ENCODE data around the gene ZBTB46.

The ZBTB46 gene

DNA sequence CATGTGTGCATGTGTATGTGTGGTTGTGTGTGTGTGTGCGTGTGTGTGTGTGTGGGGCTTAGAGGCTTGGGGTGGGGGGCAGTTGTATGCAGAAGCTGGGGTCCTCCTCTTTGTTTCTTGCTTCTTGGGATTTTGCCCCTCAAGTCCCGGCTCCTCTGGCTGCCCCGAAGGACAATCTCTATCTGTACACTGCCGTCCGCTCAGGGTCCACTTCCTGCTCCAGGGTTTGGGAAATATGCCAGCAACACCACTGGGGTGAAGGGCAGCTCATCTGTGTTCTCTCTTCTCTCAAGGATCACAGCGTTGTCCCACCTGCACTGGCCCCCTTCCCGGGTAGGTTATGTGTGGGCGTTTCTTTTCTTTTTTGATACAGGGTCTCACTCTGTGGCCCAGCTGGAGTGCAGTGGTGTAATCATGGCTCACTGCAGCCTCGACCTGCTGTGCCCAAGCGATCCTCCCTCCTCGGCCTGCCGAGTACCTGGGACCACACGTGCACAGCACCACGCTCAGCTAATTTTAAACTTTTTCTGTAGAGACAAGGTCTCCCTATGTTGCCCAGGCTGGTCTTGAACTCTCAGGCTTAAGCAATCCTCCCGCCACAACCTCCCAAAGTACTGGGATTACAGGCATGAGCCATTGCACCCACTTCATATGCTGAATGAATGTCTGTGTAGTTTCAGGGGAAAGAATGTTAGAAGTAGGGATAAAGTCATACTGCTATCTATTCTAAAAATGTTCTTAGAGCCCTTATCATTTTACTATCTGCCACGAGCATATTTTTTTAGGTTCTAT, 65.8 kb downstream of the ZBTB46 start:
- no peak for TF ChIP-seq CTCF (IDR thresholded peaks at IDR 0.05; ENCODE audit: extremely low read depth, missing control alignments)
- DNase-seq (ENCODE audit: low spot score) = no peak

- no peak for TF ChIP-seq CTCF (IDR thresholded peaks at IDR 0.05; ENCODE audit: extremely low read depth, missing control alignments)
- no peak for DNase-seq (ENCODE audit: low spot score)
Measured at GRCh38 chr20:63759377-63759901, 71.6 kb downstream of the ZBTB46 start.

- DNase-seq (ENCODE audit: low spot score) = no peak
- TF ChIP-seq CTCF (IDR thresholded peaks at IDR 0.05; ENCODE audit: extremely low read depth, missing control alignments) = no peak
Measured at GRCh38 chr20:63758152-63758551, 72.9 kb downstream of the ZBTB46 start.

GRCh38 chr20:63756648-63756991, 74.4 kb downstream of the ZBTB46 start:
- TF ChIP-seq CTCF (IDR thresholded peaks at IDR 0.05; ENCODE audit: extremely low read depth, missing control alignments) = no peak
- no peak for DNase-seq (ENCODE audit: low spot score)

- no peak for TF ChIP-seq CTCF (IDR thresholded peaks at IDR 0.05; ENCODE audit: extremely low read depth, missing control alignments)
- DNase-seq (ENCODE audit: low spot score) = no peak
Measured at GRCh38 chr20:63755933-63756647, 75.0 kb downstream of the ZBTB46 start.

- TF ChIP-seq CTCF (IDR thresholded peaks at IDR 0.05; ENCODE audit: extremely low read depth, missing control alignments) = no peak
- DNase-seq (ENCODE audit: low spot score) = no peak
Measured at GRCh38 chr20:63754008-63754407, 77.1 kb downstream of the ZBTB46 start.

GRCh38 chr20:63753381-63753780, 77.7 kb downstream of the ZBTB46 start:
- DNase-seq (ENCODE audit: low spot score) = no peak
- TF ChIP-seq CTCF (IDR thresholded peaks at IDR 0.05; ENCODE audit: extremely low read depth, missing control alignments) = no peak
